ENCODE measurements around the gene CPNE5. TPM values are rescaled to one million over a fixed set of nuclear protein-coding genes. Genes with fewer than 3 reads are reported as not detected.

CPNE5 gene
- total RNA-seq, 2 experiments from 2014 or later = 0.19 to 0.28 TPM

- Mint-ChIP-seq H3K27ac (no peak overlapping the region), H3K9me3 (no peaks in the 10 kb centered on the region), H3K27me3 (no peaks in the 10 kb centered on the region), H3K4me1 (ENCODE audit: low read depth) (no peaks in the 10 kb centered on the region), H3K4me3 (no peak overlapping the region), H3K36me3 (ENCODE audit: low read depth) (no peaks in the 10 kb centered on the region)
- H3K4me1 ChIP-seq (ENCODE audit: insufficient read depth, low read length) = peaks cover 5% of the 10 kb centered on the region
- H3K27ac ChIP-seq (ENCODE audit: low read depth in 1 of 2, low read length in 2 of 2) = no peak overlapping the region
- intact Hi-C loops (cut with DNase I, micrococcal nuclease) = no loop called here
- no peak for TF ChIP-seq CTCF (IDR thresholded peaks at IDR 0.05)
- H3K27me3 ChIP-seq (ENCODE audit: control insufficient read depth in 1 of 2, insufficient read depth in 2 of 2, low read length in 2 of 2) = no peaks in the 10 kb centered on the region
- H3K9me3 ChIP-seq (ENCODE audit: control insufficient read depth in 1 of 2, insufficient read depth in 1 of 2, low read length in 2 of 2) = no peaks in the 10 kb centered on the region
- ChIA-PET POLR2A (no interaction called here), CTCF (interaction anchor here (0.6 kb wide), 1 partner anchor 1590 kb away, joined by 3 read pairs; no protein-coding TSS in a partner anchor)
- H3K4me3 ChIP-seq (ENCODE audit: low read length) = no peak overlapping the region
- no peaks in the 10 kb centered on the region for H3K36me3 ChIP-seq (ENCODE audit: insufficient read depth, low read length)
- DNase-seq (no peak), ATAC-seq (ENCODE audit: poor library complexity) (no peak)
These were observed 18.3 kb downstream of the CPNE5 start for GRCh38 chr6:36820700-36821580.

- ATAC-seq (ENCODE audit: poor library complexity) (no peak), DNase-seq (no peak)
- Mint-ChIP-seq H3K36me3 (ENCODE audit: low read depth) (no peaks in the 10 kb centered on the region), H3K27ac (no peak overlapping the region), H3K4me1 (ENCODE audit: low read depth) (no peaks in the 10 kb centered on the region), H3K27me3 (no peaks in the 10 kb centered on the region), H3K9me3 (no peaks in the 10 kb centered on the region), H3K4me3 (no peak overlapping the region)
- H3K27me3 ChIP-seq (ENCODE audit: control insufficient read depth in 1 of 2, insufficient read depth in 2 of 2, low read length in 2 of 2) = no peaks in the 10 kb centered on the region
- ChIA-PET POLR2A (no interaction called here), CTCF (no interaction called here)
- H3K27ac ChIP-seq (ENCODE audit: low read depth in 1 of 2, low read length in 2 of 2) = no peak overlapping the region
- no peak for TF ChIP-seq CTCF (IDR thresholded peaks at IDR 0.05)
- no peaks in the 10 kb centered on the region for H3K9me3 ChIP-seq (ENCODE audit: control insufficient read depth in 1 of 2, insufficient read depth in 1 of 2, low read length in 2 of 2)
- intact Hi-C loops (cut with DNase I, micrococcal nuclease) = no loop called here
- no peak overlapping the region for H3K4me3 ChIP-seq (ENCODE audit: low read length)
- H3K4me1 ChIP-seq (ENCODE audit: insufficient read depth, low read length) = peaks cover 5% of the 10 kb centered on the region
- no peaks in the 10 kb centered on the region for H3K36me3 ChIP-seq (ENCODE audit: insufficient read depth, low read length)
These were observed 20.5 kb downstream of the CPNE5 start for GRCh38 chr6:36818756-36819155.

GRCh38 chr6:36817847-36818246, 21.4 kb downstream of the CPNE5 start:
- intact Hi-C loops (cut with DNase I, micrococcal nuclease) = no loop called here
- no peaks in the 10 kb centered on the region for H3K27me3 ChIP-seq (ENCODE audit: control insufficient read depth in 1 of 2, insufficient read depth in 2 of 2, low read length in 2 of 2)
- POLR2A ChIA-PET = interaction anchor here (0.6 kb wide), 1 partner anchor 171 kb away, joined by 3 read pairs; no protein-coding TSS in a partner anchor
- Mint-ChIP-seq H3K4me3 (no peak overlapping the region), H3K27ac (no peak overlapping the region), H3K4me1 (ENCODE audit: low read depth) (no peaks in the 10 kb centered on the region), H3K9me3 (no peaks in the 10 kb centered on the region), H3K27me3 (no peaks in the 10 kb centered on the region), H3K36me3 (ENCODE audit: low read depth) (no peaks in the 10 kb centered on the region)
- no peaks in the 10 kb centered on the region for H3K9me3 ChIP-seq (ENCODE audit: control insufficient read depth in 1 of 2, insufficient read depth in 1 of 2, low read length in 2 of 2)
- no peak overlapping the region for H3K27ac ChIP-seq (ENCODE audit: low read depth in 1 of 2, low read length in 2 of 2)
- ATAC-seq (ENCODE audit: poor library complexity) (no peak), DNase-seq (no peak)
- no peaks in the 10 kb centered on the region for H3K36me3 ChIP-seq (ENCODE audit: insufficient read depth, low read length)
- TF ChIP-seq CTCF (IDR thresholded peaks at IDR 0.05) = no peak
- peaks cover 5% of the 10 kb centered on the region for H3K4me1 ChIP-seq (ENCODE audit: insufficient read depth, low read length)
- no peak overlapping the region for H3K4me3 ChIP-seq (ENCODE audit: low read length)
- CTCF ChIA-PET = no interaction called here
